HL-60 (cell line): Measurements from ENCODE around the gene TCEA2.

ENCODE experiments used
- DNase-seq, 2 experiments: peaks; one replicate each; pipeline ENCODE4 v3.0.0-alpha.2; 2010 to 2020; ENCODE audit warnings: low read depth in 1 of 2, low spot score in 1 of 2
- H3K27ac ChIP-seq: fragments of 250-450 bp; sonication (Bioruptor Pico); replicated peaks from 2 replicates; pipeline ENCODE4 v1.5.1; 2020; ENCODE audit warnings: mild to moderate bottlenecking, moderate library complexity
- H3K27me3 ChIP-seq: fragments of 250-450 bp; sonication (Bioruptor Pico); 2 replicates; pipeline ENCODE4 v1.5.1; 2021; ENCODE audit warnings: mild to moderate bottlenecking, moderate library complexity; ENCODE audit not compliant: insufficient read depth, poor library complexity, severe bottlenecking
- H3K4me3 ChIP-seq: replicated peaks from 2 replicates; pipeline ENCODE4 v1.5.1; 2011; ENCODE audit warnings: mild to moderate bottlenecking, control low read depth, low read length; ENCODE audit not compliant: insufficient read depth
- GABPA ChIP-seq: IDR thresholded peaks from 2 replicates; pipeline ENCODE4 v1.6.1; 2012; ENCODE audit warnings: low read depth
- POLR2AphosphoS5 ChIP-seq: IDR thresholded peaks from 2 replicates; pipeline ENCODE4 v1.6.1; 2012; ENCODE audit warnings: low read depth
- SPI1 ChIP-seq: IDR thresholded peaks from 2 replicates; pipeline ENCODE4 v1.6.1; 2012; ENCODE audit warnings: low read depth, mild to moderate bottlenecking, borderline replicate concordance
- TF ChIP-seq, protein P1 (sequence below): IDR thresholded peaks from one replicate; pipeline ENCODE4 v1.5.1; 2011; ENCODE audit warnings: low read length, control low read depth, inconsistent platforms; ENCODE audit not compliant: insufficient read depth
- TF ChIP-seq, protein P2 (sequence below): IDR thresholded peaks from 2 replicates; pipeline ENCODE4 v1.6.1; 2012; ENCODE audit warnings: low read depth; ENCODE audit not compliant: insufficient replicate concordance

Gene TCEA2

DNA sequence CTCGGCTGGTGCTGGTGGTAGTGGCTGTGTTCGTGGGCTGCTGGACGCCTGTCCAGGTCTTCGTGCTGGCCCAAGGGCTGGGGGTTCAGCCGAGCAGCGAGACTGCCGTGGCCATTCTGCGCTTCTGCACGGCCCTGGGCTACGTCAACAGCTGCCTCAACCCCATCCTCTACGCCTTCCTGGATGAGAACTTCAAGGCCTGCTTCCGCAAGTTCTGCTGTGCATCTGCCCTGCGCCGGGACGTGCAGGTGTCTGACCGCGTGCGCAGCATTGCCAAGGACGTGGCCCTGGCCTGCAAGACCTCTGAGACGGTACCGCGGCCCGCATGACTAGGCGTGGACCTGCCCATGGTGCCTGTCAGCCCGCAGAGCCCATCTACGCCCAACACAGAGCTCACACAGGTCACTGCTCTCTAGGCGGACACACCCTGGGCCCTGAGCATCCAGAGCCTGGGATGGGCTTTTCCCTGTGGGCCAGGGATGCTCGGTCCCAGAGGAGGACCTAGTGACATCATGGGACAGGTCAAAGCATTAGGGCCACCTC, 35.5 kb downstream of the TCEA2 start:
- H3K4me3 ChIP-seq, result no peak overlapping the region
- no peak for DNase-seq
- H3K27me3 ChIP-seq, result peaks cover 6% of the 10 kb centered on the region
- TF ChIP-seq GABPA, result no peak
- H3K27ac ChIP-seq, result no peak overlapping the region

DNA sequence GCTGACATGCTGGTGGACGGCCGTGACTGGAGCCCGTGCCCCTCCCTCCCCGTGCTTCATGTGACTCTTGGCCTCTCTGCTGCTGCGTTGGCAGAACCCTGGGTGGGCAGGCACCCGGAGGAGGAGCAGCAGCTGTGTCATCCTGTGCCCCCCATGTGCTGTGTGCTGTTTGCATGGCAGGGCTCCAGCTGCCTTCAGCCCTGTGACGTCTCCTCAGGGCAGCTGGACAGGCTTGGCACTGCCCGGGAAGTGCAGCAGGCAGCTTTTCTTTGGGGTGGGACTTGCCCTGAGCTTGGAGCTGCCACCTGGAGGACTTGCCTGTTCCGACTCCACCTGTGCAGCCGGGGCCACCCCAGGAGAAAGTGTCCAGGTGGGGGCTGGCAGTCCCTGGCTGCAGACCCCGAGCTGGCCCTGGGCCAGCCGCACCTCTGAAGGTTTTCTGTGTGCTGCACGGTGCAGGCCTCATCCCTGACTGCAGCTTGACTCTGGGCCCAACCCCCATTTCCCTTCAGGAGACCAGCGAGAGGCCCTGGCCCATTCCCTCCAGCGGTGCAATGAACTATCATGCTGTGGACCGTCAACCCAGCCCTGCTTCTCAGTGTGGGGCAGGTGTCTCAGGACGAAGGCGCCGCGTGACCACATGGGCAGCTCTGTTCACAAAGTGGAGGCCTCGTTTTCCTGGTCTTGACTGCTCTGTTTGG, 36.2 kb downstream of the TCEA2 start:
- Histone ChIP-seq H3K27me3 (peaks cover 6% of the 10 kb centered on the region), H3K27ac (no peak overlapping the region), H3K4me3 (no peak overlapping the region)
- no peak for TF ChIP-seq GABPA
- TF ChIP-seq SPI1, result no peak
- TF ChIP-seq, protein P1, sequence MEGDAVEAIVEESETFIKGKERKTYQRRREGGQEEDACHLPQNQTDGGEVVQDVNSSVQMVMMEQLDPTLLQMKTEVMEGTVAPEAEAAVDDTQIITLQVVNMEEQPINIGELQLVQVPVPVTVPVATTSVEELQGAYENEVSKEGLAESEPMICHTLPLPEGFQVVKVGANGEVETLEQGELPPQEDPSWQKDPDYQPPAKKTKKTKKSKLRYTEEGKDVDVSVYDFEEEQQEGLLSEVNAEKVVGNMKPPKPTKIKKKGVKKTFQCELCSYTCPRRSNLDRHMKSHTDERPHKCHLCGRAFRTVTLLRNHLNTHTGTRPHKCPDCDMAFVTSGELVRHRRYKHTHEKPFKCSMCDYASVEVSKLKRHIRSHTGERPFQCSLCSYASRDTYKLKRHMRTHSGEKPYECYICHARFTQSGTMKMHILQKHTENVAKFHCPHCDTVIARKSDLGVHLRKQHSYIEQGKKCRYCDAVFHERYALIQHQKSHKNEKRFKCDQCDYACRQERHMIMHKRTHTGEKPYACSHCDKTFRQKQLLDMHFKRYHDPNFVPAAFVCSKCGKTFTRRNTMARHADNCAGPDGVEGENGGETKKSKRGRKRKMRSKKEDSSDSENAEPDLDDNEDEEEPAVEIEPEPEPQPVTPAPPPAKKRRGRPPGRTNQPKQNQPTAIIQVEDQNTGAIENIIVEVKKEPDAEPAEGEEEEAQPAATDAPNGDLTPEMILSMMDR, result no peak
- TF ChIP-seq, protein P2, sequence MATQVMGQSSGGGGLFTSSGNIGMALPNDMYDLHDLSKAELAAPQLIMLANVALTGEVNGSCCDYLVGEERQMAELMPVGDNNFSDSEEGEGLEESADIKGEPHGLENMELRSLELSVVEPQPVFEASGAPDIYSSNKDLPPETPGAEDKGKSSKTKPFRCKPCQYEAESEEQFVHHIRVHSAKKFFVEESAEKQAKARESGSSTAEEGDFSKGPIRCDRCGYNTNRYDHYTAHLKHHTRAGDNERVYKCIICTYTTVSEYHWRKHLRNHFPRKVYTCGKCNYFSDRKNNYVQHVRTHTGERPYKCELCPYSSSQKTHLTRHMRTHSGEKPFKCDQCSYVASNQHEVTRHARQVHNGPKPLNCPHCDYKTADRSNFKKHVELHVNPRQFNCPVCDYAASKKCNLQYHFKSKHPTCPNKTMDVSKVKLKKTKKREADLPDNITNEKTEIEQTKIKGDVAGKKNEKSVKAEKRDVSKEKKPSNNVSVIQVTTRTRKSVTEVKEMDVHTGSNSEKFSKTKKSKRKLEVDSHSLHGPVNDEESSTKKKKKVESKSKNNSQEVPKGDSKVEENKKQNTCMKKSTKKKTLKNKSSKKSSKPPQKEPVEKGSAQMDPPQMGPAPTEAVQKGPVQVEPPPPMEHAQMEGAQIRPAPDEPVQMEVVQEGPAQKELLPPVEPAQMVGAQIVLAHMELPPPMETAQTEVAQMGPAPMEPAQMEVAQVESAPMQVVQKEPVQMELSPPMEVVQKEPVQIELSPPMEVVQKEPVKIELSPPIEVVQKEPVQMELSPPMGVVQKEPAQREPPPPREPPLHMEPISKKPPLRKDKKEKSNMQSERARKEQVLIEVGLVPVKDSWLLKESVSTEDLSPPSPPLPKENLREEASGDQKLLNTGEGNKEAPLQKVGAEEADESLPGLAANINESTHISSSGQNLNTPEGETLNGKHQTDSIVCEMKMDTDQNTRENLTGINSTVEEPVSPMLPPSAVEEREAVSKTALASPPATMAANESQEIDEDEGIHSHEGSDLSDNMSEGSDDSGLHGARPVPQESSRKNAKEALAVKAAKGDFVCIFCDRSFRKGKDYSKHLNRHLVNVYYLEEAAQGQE, result no peak
- TF ChIP-seq POLR2AphosphoS5, result no peak
- DNase-seq, result no peak

DNA sequence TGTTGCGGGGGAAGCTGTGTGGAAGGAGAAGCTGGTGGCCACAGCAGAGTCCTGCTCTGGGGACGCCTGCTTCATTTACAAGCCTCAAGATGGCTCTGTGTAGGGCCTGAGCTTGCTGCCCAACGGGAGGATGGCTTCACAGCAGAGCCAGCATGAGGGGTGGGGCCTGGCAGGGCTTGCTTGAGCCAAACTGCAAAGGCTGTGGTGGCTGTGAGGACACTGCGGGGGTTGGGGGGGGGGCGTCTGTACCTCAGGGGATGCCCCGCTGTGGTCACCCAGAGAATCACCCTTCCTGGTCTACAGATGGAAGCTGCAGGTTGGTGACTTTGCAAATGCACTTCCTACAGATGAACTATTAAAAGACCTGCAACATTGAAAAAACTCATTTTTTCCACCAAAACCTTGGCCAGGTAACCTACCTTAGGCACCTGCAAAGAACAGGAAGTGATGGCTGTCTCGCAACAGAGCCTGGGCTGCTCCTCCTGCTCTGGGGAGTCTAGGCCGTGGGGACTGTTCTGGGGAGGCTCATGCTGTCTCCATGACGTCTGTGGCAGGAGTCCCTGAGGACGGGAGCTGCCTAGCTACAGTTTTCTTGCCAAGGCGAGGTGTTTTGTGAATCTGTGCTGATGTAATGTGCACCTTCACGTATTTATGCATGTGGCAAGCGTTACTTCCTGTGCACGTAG, 37.0 kb downstream of the TCEA2 start:
- DNase-seq, result no peak
- peaks cover 6% of the 10 kb centered on the region for H3K27me3 ChIP-seq
- H3K4me3 ChIP-seq, result no peak overlapping the region
- H3K27ac ChIP-seq, result no peak overlapping the region
- no peak for TF ChIP-seq POLR2AphosphoS5

DNA sequence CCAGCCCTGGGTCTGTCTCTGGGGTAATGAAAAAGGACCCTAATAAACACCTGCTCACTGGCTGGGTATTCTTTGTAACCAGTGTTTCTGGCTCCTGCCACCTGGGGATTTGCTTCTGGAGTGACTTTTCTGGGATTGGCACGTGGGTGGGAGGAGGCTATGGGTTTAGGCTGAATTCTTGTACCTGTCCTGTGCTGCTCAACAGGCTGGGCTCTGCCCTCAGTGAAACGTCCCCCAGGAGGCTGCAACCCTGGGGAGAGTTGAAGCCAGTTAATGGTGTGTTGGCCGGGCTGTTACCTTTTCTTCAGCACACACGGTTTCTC, 37.5 kb downstream of the TCEA2 start:
- Histone ChIP-seq H3K27ac (no peak overlapping the region), H3K4me3 (no peak overlapping the region), H3K27me3 (peaks cover 6% of the 10 kb centered on the region)
- DNase-seq, result no peak
- TF ChIP-seq, protein P2, result no peak

DNA sequence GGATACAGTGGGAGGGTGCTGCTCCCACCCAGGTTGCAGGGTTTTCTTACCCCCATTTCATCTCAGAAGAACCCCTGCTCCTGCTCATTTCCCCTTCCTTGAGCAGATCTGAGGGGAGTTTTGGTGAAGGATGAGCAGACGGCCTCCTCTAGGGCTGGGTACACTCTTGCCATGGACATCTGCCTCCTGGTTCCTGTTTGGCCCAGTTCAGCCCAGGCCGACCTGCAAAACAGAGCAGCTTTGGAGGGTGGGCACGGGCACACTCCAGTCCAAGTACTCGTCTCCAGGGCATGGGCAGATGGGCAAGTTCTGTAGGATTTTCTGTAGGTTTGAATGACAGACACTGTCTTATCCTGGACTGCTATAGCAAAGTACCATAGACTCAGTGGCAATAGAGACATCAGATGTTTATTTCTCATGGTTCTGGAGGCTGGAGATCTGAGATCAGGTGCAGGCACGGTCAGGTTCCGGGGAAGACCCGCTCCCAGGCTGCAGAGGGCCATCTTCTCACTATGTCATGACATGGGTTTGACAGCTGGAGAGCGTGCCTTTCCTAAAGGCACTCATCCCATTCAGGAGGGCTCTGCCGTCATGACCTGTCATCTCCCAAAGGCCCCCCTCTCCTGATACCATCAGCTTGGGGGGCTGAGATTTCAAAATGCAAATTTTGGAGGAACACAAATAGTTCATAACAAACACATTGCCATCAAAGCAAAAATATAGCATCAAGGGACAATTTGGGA, 38.1 kb downstream of the TCEA2 start:
- Histone ChIP-seq H3K27ac (no peak overlapping the region), H3K27me3 (peaks cover 6% of the 10 kb centered on the region), H3K4me3 (no peak overlapping the region)
- no peak for DNase-seq
- no peak for TF ChIP-seq POLR2AphosphoS5
- TF ChIP-seq, protein P2, result no peak
- TF ChIP-seq GABPA, result no peak
- TF ChIP-seq SPI1, result no peak
- TF ChIP-seq, protein P1, result no peak
